ENCODE measurements around the gene UGDH. TPM values are rescaled to one million over a fixed set of nuclear protein-coding genes. Genes with fewer than 3 reads are reported as not detected.
"Not testable (repeated sequence)": the region's sequence is repeated elsewhere in the genome, so short reads cannot be mapped to it uniquely, and the experiment has no call there.

UGDH gene
- 13.7 TPM for total RNA-seq
- long read RNA-seq, transcript UGDH-201 (12 exons, 3,216 nt): major isoform, 25 of 33 reads
- long read RNA-seq, partial matches to known transcripts: 1 of 33 reads
- long read RNA-seq, other reads (novel, unspliced or antisense): 4 of 33 reads

DNA sequence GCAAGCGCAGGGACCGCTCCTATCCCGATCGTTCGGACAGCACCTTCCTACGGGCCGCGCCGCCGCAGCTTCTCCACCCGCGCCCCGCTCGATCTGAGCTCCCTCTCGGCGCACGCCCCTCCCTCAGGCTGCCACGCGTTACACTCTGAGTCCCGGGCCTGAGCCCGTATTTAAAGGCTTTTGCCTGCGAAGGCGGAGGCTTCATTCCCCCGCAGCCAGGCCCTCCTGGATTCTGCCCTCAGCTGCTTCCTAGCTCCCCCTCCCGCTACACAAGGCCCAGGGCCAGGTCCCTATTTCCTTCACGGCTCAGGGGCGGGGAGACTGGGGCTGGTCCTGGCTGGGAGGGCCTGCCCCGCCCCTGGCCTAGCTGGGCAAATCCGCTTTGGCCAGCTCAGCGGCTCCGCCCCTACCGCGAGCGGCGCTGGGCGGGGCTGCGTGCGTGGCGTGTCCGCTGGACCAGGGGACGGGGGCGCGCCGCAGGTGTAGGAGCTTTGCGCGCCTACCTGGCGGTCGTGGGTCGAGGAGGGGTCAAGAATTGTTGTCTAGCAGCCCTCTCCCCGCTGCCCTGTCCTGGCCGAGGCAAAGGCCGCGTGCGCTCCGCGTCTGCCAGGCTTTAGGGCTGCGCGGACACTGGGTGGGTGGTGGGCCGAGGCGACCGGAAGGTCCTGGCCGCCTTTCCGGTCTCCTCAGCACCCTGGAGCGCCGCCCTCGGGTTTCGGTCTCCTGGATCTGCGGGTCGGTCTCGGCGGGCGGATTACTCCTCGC lies at the start of gene UGDH:
Gene UGDH (minus strand): TSS at position 144 of the 765 bp plus-strand sequence. CDS start 5,927 bp downstream, outside the sequence.
- DNase-seq: peak; percentile 98
- intact Hi-C loops (cut with micrococcal nuclease): no loop called here
- peak; percentile 99 for ATAC-seq

DNA sequence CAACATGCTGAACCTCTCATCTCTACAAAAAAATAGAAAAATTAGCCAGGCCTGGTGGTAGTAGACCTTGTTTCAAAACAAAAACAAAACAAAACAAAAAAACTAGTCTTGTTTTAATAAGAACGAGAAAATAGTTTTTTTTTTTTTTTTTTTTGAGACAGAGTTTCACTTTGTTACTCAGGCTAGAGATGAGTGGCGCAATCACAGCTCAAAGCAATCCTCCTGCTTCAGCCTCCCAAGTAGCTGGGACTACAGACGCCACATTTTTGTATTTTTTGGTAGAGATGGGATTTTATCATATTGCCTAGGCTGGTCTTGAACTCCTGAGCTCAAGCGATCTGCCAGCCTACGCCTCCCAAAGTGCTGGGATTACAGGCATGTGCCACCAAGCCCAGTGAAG lies 47.7 kb upstream of the UGDH start:
- no peak for DNase-seq
- no peak for ATAC-seq
- intact Hi-C loops (cut with micrococcal nuclease): no loop called here

DNA sequence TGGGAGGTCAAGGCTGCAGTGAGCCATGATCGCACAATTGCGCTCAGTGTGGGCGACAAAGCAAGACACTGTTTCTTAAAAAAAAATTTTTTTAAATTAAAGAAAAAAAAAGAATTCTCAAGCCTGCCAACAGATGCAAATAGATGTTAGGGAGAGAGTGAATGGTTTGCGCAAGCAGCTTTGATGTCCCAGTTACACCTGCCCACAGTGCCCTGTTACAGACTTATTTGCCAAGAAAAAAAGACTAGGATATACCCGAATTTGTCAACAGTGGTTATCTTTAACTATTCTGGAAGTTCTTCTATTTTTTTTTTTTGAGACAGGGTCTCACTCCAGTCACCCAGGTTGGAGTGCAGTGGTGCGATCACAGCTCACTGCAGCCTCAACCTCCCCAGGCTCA lies 44.3 kb upstream of the UGDH start:
- DNase-seq (no peak), ATAC-seq (no peak)
- intact Hi-C loops (cut with micrococcal nuclease): no loop called here

DNA sequence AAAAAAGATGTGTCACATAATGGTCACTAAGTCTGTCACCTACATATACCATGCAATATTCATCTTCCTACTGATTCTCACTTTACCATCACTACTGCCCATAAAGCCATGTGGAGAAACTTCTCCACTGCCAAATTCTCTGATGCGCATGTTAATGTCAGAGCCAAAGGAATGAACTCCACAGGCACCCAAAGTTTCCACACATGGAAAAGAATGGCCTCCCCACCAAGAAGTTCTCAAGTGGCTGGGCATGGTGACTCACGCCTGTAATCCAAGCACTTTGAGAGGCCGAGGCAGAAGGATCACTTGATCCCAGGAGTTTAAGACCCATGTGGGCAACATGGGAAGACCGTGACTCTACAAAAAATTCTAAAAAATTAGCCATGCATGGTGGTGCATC lies 43.8 kb upstream of the UGDH start:
- DNase-seq (no peak), ATAC-seq (no peak)
- intact Hi-C loops (cut with micrococcal nuclease): no loop called here

DNA sequence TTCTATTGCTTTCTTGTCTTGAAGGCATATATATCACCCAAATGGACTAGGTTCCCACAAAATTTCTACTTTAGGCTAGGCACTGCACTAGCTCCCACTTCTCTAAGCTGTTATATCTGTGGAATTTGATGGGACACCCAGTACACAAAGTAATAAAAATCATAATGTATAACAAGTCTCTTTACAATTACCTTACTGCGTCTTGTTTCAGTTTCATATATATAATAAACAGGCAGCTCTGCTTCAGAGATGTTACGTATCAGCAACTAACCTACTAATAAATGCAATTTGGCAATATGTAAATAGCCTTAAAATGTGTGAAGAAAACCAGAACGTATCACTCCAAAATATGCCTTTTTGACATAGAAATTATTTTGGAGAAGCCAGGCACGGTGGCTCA lies 42.0 kb upstream of the UGDH start:
- ATAC-seq (no peak), DNase-seq (no peak)
- intact Hi-C loops (cut with micrococcal nuclease): no loop called here

DNA sequence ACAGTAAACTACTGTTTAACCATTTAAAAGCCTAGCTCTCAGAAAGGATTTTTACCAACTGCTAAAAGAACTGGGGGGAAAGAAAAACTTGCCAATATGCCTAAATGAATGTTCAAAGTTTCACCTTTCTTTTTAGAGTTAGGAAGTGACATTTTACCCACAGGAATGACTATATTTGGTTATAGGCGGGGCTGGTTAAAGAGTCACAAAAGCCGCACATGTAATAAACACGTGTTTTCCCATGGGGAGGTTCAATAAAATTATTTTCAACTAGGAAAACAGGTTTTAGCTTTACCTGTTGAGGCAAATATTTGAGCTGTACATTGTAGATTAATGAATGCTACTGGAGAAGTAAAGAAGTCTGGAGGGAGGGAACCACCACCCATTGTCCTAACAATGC lies 41.6 kb upstream of the UGDH start:
- DNase-seq (no peak), ATAC-seq (no peak)
- intact Hi-C loops (cut with micrococcal nuclease): no loop called here

DNA sequence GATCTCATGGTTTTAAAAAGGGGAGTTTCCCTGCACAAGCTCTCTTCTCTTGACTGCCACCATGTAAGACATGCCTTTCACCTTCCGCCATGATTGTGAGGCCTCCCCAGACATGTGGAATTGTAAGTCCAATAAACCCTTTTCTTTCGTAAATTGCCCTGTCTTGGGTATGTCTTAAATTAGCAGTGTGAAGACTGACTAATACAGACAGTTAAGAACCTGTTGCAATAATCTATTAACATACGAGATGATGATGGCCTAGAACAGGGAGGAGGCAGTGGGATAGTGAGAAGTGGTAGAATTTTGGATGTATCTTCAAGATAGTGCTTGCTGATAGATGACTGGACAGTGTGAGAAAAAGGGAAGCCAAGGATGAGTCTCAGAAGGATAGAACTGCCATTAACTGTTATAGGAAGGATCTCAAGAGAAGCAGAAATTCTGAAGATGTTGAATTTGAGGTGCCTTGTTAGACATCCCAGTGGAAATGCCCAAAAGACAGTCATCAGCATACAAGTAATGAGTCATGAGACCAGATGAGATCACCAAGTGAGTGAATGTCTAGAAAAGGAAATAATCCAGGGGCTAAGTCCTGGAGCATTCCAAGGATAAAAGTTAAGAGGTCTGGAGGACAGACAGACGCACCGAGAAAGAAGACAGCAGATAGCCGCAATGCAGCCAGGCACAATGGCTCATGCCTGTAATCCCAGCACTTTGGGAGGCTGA lies 38.8 kb upstream of the UGDH start:
- ATAC-seq (no peak), DNase-seq (no peak)
- intact Hi-C loops (cut with micrococcal nuclease): no loop called here

DNA sequence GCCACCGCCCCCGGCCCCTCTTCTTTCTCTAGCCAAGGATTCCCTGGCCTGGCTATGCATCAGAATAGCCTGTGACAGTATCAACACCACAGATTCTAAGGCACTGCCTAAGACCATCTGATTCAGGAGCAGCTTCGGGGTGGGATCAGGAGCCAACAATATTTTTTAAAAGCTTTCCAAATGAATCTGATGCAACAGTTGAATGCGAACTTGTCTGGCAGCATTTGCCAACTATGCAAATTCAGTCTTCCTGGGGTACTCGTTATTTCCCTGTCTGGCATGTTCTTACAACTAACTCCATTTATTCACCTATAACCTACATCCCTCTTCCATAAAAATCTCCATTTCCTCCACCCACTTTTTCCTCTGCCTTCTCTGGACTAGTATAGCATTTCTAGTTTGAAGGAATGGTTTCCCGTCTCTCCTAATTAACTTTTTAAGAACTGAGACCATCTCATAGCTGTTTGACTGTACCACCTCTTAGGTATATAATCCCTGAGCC lies 36.2 kb upstream of the UGDH start:
- no peak for ATAC-seq
- no peak for DNase-seq
- intact Hi-C loops (cut with micrococcal nuclease): no loop called here

DNA sequence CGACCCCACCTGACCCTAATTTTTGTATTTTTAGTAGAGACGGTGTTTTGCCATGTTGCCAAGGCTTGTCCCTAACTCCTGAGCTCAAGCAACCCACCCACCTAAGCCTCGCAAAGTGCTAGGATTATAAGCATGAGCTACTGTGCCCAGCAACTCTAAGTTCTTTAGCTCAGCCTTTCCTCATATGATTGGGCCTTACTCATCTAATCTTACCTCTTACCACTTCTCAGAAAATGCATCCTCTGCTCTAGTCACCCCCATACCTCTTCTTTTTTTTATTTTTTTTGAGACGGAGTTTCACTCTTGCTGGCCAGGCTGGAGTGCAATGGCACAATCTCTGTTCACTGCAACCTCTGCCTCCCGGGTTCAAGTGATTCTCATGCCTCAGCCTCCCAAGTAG lies 35.6 kb upstream of the UGDH start:
- no peak for DNase-seq

DNA sequence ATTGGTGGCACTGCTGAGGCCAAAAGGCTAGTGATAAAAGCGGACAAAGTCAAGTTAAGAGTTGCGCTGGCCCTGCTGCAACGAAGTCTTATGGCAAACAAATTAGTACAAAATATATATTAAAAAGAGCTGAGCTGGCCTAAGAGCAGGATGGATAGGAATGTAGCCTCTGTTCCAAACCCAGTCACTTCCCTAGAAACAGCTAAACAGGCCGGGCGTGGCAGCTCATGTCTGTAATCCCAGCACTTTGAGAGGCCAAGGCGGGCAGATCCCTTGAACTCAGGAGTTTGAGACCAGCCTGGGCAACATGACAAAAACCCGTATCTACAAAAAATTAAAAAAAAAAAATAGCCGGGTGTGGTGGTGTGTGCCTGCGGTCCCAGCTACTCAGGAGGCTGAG lies 32.4 kb upstream of the UGDH start:
- ATAC-seq (no peak), DNase-seq (no peak)
- intact Hi-C loops (cut with micrococcal nuclease): no loop called here

More for the DNA sequence above, 35.6 kb upstream of the UGDH start:
- ATAC-seq: no peak
- intact Hi-C loops (cut with micrococcal nuclease): no loop called here

DNA sequence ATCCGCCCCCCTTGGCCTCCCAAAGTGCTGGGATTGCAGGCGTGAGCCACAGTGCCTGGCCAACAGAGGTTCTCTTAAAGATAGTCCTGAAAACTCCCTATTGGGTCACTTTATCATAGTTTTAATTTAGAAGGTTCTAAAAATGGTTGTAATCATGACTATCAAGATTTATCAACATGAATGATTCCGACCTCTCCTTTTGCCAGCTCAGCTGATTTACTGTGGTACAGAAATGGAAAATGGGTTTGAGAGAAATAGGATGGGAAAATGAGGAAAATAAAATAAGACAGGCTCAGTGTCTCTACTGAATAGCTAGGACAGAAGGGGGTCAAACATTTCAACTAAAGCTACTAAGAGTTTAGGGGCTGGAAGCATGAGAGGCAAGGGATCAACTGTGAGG lies 28.2 kb upstream of the UGDH start:
- intact Hi-C loops (cut with micrococcal nuclease): no loop called here
- no peak for DNase-seq
- ATAC-seq: no peak

DNA sequence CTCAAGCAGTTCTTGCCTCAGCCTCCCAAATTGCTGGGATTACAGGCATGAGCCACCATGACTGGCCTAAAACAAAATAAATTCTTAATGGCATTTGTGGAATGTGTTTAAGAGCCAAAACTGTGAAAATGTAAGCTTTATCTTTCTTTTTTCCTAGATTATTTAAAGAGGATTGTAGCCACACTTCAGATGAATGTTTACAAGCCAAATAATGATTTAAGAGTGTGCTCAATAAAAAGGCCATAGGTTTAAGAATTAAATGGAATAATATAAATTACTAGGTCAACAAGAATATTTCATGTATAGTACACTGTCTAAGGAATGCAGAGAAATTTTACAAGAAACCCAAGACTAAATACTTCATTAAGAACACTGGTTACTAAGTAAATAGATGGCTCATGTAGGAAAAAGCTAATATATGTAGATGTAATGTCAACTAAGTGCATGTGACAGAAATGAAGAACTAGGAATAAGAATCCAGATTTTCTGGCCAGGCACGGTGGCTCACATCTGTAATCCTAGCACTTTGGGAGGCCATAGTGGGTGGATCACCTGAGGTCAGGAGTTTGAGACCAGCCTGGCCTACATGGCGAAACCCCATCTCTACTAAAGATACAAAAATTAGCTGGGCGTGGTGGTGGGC lies 21.3 kb upstream of the UGDH start:
- ATAC-seq (no peak), DNase-seq (no peak)
- intact Hi-C loops (cut with micrococcal nuclease): no loop called here

DNA sequence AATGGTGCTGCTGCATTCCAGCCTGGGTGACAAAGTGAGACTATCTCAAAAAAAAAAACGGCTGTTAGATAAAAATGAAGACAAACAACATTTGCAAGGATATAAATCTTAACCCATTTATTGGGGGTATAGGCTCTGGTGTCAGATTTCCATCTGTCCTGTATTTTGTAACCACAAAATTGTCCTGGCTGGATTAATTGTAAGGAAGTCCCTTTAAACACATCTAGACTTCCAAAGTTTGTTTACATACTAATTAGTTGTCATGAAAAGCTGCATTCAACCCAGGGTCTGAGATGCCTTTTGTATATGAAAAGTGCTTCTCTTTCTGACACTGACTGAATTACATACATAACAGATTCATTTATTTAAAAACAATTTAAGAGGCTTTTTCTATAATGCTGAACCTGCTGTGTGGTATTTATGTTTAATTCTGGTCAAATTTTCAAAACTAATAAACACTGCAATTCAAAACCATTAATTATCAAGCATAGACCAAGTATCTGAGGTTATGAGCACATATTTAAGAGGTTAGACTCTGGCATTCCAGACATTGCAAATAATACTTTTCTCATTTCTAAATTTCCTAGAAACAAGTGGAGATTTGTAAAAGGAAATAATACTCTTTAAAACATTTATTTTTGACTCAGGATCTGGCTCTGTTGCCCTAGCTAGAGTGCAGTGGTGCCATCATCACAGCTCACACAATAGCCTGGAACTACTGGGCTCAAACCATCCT lies 17.5 kb upstream of the UGDH start:
- ATAC-seq (no peak), DNase-seq (no peak)
- intact Hi-C loops (cut with micrococcal nuclease): no loop called here

DNA sequence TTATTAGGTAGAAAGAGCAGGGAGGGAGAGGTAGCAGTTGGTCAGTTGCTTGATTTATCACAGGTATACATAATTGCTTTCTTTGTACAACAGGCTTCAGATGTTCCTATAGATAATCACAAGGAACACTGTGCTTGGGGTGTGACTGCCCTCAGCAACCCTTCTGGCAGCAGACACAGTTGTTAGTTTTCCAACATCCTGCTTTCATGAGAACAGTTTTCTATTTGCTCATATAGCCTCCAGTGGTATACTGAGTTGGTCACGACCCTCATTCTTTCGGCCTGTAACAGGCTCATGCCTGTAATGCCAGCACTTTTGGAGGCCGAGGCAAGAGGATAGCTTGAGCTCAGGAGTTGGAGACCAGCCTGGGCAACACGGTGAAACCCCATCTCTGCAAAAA lies 16.8 kb upstream of the UGDH start:
- DNase-seq; ATAC-seq; intact Hi-C loops (cut with micrococcal nuclease): not testable (repeated sequence)

DNA sequence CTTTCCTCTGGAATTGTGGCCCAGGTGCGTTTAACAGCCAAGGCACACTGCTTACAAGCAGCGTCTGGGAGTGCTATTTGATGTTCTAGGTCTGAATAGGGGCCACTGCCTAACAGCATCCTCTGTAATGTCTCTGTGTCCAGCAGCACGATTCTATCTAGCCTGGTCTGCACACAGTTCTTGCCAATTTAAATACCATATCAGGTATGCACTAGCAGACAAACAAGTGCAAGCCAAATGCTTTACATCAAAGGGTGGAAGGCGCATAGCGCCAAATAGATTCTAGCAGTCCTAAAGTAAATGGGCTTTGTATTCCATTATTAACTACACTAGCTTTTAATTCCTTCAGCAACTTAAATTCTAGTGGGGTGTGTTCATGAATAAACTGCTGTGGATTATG lies 15.8 kb upstream of the UGDH start:
- intact Hi-C loops (cut with micrococcal nuclease): no loop called here
- DNase-seq (no peak), ATAC-seq (no peak)

DNA sequence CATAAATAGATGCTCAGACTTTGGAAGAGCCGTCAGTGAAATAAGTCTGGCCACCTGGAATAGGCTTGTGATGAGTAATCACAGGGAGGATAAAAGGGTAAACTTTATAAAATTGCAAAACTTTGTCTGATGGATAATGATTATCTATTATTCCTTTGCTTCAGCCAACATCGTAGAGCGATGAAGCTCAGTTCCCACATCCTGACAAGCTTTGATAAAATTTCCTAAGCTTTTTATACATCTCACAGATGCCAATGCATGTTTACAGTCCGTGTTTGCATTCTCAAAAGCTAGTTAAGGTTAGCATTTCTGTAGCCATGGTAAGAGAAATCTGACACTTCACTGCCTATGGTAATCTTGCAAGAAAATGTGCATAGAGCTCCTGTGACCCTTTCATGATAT lies 15.4 kb upstream of the UGDH start:
- no peak for DNase-seq
- no peak for ATAC-seq

DNA sequence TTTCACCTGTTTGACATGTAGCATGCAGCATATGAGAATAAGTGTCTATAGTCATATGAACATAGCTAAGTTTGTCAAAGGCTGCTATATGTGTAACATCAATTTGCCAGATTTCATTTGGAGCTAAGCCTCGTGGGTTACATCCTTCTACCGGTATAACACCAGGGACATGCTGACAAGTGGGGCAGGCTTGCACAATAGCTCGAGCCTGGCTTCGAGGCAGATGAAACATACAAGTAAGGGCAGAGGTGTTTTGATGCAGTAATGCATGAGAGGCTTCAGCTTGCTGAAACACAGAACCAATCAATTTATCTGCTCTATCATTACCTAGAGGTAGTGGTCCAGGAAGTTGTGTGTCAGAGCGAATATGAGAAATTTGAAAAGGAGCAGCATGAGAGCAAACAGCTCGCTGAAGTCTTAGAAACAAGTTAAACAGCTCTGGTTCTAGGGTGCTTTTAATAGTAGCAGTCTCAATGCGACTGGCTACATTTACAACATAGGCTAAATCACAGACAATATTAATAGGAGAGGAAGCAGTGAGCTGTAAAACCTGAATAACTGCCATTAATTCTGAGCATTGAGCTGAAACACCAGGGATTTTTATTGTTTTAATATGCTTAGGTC lies 14.9 kb upstream of the UGDH start:
- intact Hi-C loops (cut with micrococcal nuclease): no loop called here
- DNase-seq: no peak
- ATAC-seq: no peak

More for the DNA sequence above, 15.4 kb upstream of the UGDH start:
- intact Hi-C loops (cut with micrococcal nuclease): no loop called here

DNA sequence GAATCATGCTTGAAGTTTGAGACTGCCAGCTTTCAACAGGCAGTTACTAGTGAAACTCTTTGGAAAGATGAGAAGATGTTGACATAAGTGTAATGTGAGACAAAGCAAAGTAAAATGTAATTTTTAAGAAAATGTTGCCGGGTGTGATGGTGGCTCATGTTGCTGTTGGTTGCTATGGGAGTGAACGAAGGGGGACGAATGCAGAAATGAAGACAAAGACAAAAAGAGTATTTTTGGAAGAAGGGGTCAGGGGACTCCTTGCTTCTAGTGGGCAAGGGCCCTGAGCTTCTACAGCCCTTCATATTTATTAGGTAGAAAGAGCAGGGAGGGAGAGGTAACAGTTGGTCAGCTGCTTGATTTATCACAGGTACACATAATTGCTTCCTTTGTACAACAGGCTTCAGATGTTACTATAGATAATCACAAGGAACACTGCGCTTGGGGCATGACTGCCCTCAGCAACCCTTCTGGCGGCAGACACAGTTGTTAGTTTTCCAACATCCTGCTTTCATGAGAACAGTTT lies 11.9 kb upstream of the UGDH start:
- intact Hi-C loops (cut with micrococcal nuclease): no loop called here
- DNase-seq (no peak), ATAC-seq (no peak)

DNA sequence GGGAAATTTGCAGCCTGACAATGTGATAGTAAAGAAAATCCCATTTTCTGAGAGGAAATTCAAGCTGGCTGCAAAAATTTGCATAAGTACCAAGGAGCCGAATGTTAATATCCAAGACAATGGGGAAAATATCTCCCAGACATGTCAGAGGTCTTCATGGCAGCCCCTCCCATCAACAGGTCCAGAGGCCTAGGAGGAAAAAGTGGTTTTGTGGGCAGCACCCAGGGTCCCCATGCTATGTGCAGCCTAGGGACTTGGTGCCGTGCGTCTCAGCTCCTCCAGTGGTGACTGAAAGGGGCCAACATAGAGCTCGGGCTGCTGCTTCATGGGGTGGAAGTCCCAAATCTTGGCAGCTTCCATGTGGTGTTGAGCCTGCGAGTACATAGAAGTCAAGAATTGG lies 6.3 kb upstream of the UGDH start:
- ATAC-seq (no peak), DNase-seq (no peak)
- intact Hi-C loops (cut with micrococcal nuclease): no loop called here
